ENCODE data around the gene IQCC. TPM values are rescaled to one million over a fixed set of nuclear protein-coding genes. Genes with fewer than 3 reads are reported as not detected.

The IQCC gene
- polyA plus RNA-seq, 1 of the 3 experiments (the other 2 are of a cell fraction), result 2.4 TPM

DNA sequence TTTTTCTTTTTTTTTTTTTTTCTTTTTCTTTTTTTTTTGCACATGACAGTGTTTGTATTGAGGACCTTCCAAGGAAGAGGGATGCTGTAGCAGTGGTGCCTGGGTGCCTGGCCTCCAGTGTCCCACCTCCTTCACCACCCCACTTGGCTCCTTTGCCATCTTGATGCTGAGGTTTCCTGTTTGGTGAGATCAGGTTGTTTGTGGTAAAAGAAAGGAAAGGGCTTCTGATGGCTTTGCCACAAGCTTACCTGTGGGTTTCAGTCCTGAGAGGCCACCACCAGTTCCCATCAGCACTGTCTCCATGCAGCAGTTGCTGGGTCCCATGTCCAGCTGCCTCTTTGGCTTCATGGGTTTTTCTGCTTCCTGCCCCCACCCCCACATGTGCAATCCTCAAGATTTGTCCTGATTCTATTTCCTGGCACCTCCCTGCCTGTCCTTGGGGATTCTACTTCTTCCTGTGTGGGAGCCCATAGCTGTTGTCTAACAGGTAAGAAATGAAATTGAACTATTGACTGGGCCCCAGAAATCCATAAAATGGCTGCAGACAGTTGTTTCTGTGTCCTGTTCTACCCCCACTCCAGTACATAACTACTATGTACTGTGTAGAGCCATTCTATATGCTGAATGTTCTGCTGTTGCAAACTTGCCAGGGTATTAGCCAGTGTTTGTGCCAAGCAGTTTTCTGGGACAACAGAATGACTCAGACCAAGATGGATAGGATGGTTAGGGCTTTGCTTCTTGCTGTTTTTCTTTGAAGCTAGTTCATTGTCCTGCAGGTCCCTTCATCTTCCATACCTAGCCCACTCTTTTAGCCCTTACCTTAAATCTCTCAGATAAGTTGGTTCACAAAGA lies 9.3 kb upstream of the IQCC start:
- DNase-seq, result no peak
- no peaks in the 10 kb centered on the region for H3K9me2 ChIP-seq
- H3F3A ChIP-seq (replicated peaks; ENCODE audit: insufficient read depth), result peaks cover 18% of the 10 kb centered on the region
- H3K27me3 ChIP-seq (ENCODE audit: insufficient read depth), result no peaks in the 10 kb centered on the region
- H3K9ac ChIP-seq, result no peak overlapping the region
- H3K27ac ChIP-seq (ENCODE audit: low read depth in 2 of 2, low read length in 1 of 2), result peak overlapping the region; percentile 9 to 28; a peak in 1 of 4 replicates
- H3K36me3 ChIP-seq (replicated peaks in 1 of 2; ENCODE audit: control insufficient read depth in 1 of 2, insufficient read depth in 2 of 2, low read length in 1 of 2), result peaks cover 45 to 68% of the 10 kb centered on the region in 2 experiments
- CTCF ChIA-PET, result no interaction called here
- H3K4me1 ChIP-seq (ENCODE audit: control insufficient read depth in 1 of 2, insufficient read depth in 2 of 2, low read depth in 1 of 2, low read length in 1 of 2), result peaks cover 20 to 22% of the 10 kb centered on the region in 2 experiments; a peak in 3 of 4 replicates
- no peaks in the 10 kb centered on the region for H3K79me2 ChIP-seq (ENCODE audit: insufficient read depth)
- TF ChIP-seq, protein P1, sequence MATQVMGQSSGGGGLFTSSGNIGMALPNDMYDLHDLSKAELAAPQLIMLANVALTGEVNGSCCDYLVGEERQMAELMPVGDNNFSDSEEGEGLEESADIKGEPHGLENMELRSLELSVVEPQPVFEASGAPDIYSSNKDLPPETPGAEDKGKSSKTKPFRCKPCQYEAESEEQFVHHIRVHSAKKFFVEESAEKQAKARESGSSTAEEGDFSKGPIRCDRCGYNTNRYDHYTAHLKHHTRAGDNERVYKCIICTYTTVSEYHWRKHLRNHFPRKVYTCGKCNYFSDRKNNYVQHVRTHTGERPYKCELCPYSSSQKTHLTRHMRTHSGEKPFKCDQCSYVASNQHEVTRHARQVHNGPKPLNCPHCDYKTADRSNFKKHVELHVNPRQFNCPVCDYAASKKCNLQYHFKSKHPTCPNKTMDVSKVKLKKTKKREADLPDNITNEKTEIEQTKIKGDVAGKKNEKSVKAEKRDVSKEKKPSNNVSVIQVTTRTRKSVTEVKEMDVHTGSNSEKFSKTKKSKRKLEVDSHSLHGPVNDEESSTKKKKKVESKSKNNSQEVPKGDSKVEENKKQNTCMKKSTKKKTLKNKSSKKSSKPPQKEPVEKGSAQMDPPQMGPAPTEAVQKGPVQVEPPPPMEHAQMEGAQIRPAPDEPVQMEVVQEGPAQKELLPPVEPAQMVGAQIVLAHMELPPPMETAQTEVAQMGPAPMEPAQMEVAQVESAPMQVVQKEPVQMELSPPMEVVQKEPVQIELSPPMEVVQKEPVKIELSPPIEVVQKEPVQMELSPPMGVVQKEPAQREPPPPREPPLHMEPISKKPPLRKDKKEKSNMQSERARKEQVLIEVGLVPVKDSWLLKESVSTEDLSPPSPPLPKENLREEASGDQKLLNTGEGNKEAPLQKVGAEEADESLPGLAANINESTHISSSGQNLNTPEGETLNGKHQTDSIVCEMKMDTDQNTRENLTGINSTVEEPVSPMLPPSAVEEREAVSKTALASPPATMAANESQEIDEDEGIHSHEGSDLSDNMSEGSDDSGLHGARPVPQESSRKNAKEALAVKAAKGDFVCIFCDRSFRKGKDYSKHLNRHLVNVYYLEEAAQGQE (IDR thresholded peaks at IDR 0.05; ENCODE audit: low read depth, low read length), result no peak
- TF ChIP-seq MEF2A (IDR thresholded peaks at IDR 0.05; ENCODE audit: borderline replicate concordance, low read depth) (no peak), POLR2AphosphoS5 (IDR thresholded peaks at IDR 0.05; ENCODE audit: low read depth, low read length) (no peak), MXI1 (IDR thresholded peaks at IDR 0.05; ENCODE audit: low read depth, low read length) (no peak), RXRA (IDR thresholded peaks at IDR 0.05; ENCODE audit: borderline replicate concordance, low read depth) (no peak), JUND (IDR thresholded peaks at IDR 0.05) (no peak), YY1 (IDR thresholded peaks at IDR 0.05; ENCODE audit: low read depth) (no peak)
- H3K4me2 ChIP-seq, result no peak overlapping the region
- POLR2A ChIA-PET, result interaction anchor here (1.0 to 3.4 kb wide), 2 partner anchors 11 to 15 kb away, joined by 3 to 19 read pairs; partner anchors contain the start of gene TXLNA
- H3K9me3 ChIP-seq, result no peaks in the 10 kb centered on the region
- H4K20me1 ChIP-seq (ENCODE audit: insufficient read depth), result no peaks in the 10 kb centered on the region
- no peak overlapping the region for H2AFZ ChIP-seq (ENCODE audit: low read depth)
- no peak overlapping the region for H3K4me3 ChIP-seq (ENCODE audit: low read depth in 2 of 2, low read length in 1 of 2)

DNA sequence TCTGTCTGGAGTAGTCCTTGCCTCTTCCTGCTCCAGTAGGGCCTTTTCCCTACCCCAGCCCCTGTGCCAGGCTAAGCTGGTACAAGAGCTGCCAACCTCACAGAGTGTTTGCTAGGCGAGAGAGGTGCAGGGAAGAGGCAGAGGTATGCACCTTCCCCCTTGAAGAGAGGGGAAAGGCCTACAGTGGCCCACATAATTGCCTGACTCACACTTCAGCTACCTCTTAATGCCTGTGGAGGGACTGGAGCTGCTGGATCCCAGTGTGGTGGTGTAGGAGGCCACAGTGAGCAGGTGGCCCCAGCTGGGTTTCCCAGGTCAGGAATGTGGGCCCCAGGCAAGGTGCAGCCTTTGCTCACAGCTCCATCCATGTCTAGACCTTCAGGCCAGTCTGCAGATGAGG lies 8.4 kb upstream of the IQCC start:
- Histone ChIP-seq H3K27me3 (ENCODE audit: insufficient read depth) (no peaks in the 10 kb centered on the region), H3K9me2 (no peaks in the 10 kb centered on the region), H3K36me3 (replicated peaks in 1 of 2; ENCODE audit: control insufficient read depth in 1 of 2, insufficient read depth in 2 of 2, low read length in 1 of 2) (peaks cover 39 to 60% of the 10 kb centered on the region in 2 experiments), H3F3A (replicated peaks; ENCODE audit: insufficient read depth) (peaks cover 18% of the 10 kb centered on the region), H3K4me1 (ENCODE audit: control insufficient read depth in 1 of 2, insufficient read depth in 2 of 2, low read depth in 1 of 2, low read length in 1 of 2) (peaks cover 22 to 29% of the 10 kb centered on the region in 2 experiments; a peak in 3 of 4 replicates), H3K27ac (ENCODE audit: low read depth in 2 of 2, low read length in 1 of 2) (peak overlapping the region; percentile 28; a peak in 1 of 4 replicates), H4K20me1 (ENCODE audit: insufficient read depth) (no peaks in the 10 kb centered on the region), H3K9ac (no peak overlapping the region), H3K4me2 (no peak overlapping the region), H3K79me2 (ENCODE audit: insufficient read depth) (no peaks in the 10 kb centered on the region), H3K9me3 (no peaks in the 10 kb centered on the region), H3K4me3 (ENCODE audit: low read depth in 2 of 2, low read length in 1 of 2) (no peak overlapping the region), H2AFZ (ENCODE audit: low read depth) (no peak overlapping the region)
- DNase-seq, result no peak
- TF ChIP-seq, protein P2, sequence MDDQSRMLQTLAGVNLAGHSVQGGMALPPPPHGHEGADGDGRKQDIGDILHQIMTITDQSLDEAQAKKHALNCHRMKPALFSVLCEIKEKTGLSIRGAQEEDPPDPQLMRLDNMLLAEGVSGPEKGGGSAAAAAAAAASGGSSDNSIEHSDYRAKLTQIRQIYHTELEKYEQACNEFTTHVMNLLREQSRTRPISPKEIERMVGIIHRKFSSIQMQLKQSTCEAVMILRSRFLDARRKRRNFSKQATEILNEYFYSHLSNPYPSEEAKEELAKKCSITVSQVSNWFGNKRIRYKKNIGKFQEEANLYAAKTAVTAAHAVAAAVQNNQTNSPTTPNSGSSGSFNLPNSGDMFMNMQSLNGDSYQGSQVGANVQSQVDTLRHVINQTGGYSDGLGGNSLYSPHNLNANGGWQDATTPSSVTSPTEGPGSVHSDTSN (IDR thresholded peaks at IDR 0.05), result no peak
- TF ChIP-seq, protein P3, sequence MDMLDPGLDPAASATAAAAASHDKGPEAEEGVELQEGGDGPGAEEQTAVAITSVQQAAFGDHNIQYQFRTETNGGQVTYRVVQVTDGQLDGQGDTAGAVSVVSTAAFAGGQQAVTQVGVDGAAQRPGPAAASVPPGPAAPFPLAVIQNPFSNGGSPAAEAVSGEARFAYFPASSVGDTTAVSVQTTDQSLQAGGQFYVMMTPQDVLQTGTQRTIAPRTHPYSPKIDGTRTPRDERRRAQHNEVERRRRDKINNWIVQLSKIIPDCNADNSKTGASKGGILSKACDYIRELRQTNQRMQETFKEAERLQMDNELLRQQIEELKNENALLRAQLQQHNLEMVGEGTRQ (IDR thresholded peaks at IDR 0.05; ENCODE audit: borderline replicate concordance, low read depth, low read length), result no peak
- TF ChIP-seq POLR2AphosphoS5 (IDR thresholded peaks at IDR 0.05; ENCODE audit: low read depth, low read length) (no peak), RXRA (IDR thresholded peaks at IDR 0.05; ENCODE audit: borderline replicate concordance, low read depth) (no peak), SMC3 (IDR thresholded peaks at IDR 0.05; ENCODE audit: low read depth, low read length) (no peak), YY1 (IDR thresholded peaks at IDR 0.05; ENCODE audit: low read depth) (no peak), NFIC (IDR thresholded peaks at IDR 0.05; ENCODE audit: borderline replicate concordance) (no peak), CHD2 (IDR thresholded peaks at IDR 0.05; ENCODE audit: low read length, partially characterized antibody) (no peak), RCOR1 (IDR thresholded peaks at IDR 0.05; ENCODE audit: low read length) (no peak), EP300 (IDR thresholded peaks at IDR 0.05; ENCODE audit: borderline replicate concordance in 1 of 2, low read depth in 1 of 2, low read length in 1 of 2) (no peak), FOXJ3 (CRISPR knock-in tag; IDR thresholded peaks at IDR 0.05) (no peak)
- TF ChIP-seq, protein P4, sequence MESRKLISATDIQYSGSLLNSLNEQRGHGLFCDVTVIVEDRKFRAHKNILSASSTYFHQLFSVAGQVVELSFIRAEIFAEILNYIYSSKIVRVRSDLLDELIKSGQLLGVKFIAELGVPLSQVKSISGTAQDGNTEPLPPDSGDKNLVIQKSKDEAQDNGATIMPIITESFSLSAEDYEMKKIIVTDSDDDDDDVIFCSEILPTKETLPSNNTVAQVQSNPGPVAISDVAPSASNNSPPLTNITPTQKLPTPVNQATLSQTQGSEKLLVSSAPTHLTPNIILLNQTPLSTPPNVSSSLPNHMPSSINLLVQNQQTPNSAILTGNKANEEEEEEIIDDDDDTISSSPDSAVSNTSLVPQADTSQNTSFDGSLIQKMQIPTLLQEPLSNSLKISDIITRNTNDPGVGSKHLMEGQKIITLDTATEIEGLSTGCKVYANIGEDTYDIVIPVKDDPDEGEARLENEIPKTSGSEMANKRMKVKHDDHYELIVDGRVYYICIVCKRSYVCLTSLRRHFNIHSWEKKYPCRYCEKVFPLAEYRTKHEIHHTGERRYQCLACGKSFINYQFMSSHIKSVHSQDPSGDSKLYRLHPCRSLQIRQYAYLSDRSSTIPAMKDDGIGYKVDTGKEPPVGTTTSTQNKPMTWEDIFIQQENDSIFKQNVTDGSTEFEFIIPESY (IDR thresholded peaks at IDR 0.05; ENCODE audit: borderline replicate concordance, low read depth), result no peak
- TF ChIP-seq, protein P5, sequence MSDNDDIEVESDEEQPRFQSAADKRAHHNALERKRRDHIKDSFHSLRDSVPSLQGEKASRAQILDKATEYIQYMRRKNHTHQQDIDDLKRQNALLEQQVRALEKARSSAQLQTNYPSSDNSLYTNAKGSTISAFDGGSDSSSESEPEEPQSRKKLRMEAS (IDR thresholded peaks at IDR 0.05; ENCODE audit: low read depth), result no peak
- ChIA-PET CTCF (interaction anchor here (0.8 to 1.7 kb wide), 4 partner anchors 18 to 51 kb away, joined by 3 to 7 read pairs (median 4); partner anchors contain the start of gene TXLNA), POLR2A (interaction anchor here (0.7 to 3.4 kb wide), 4 partner anchors 12 to 83 kb away, joined by 3 to 19 read pairs (median 4); partner anchors contain the start of genes DCDC2B and TXLNA)
- WGBS (ENCODE audit: low lambda C conversion rate), result 100% methylated on average over 1 of the region's 1 CpG
